Loucy (cell line): Measurements from ENCODE around the gene SCG2.

ENCODE experiments used
- H2AFZ ChIP-seq: fragments of 200-600 bp; sonication (generic); 2 replicates; pipeline ENCODE4 v1.6.0; 2016; ENCODE audit warnings: antibody characterized with exemption, mild to moderate bottlenecking, low read length, moderate library complexity
- H3F3A ChIP-seq: fragments of 200-600 bp; 2 replicates; pipeline ENCODE4 v1.6.0; 2016; ENCODE audit warnings: antibody characterized with exemption, low read depth, mild to moderate bottlenecking
- H3K27me3 ChIP-seq: fragments of 200-600 bp; sonication (generic); 2 replicates; pipeline ENCODE4 v1.6.1; 2014; ENCODE audit warnings: low read length, mild to moderate bottlenecking; ENCODE audit not compliant: insufficient read depth, poor library complexity, severe bottlenecking
- H3K36me3 ChIP-seq: fragments of 200-600 bp; sonication (generic); 2 replicates; pipeline ENCODE4 v1.6.1; 2016; ENCODE audit warnings: low read length; ENCODE audit not compliant: insufficient read depth
- H3K4me1 ChIP-seq: fragments of 200-600 bp; sonication (generic); 2 replicates; pipeline ENCODE4 v1.5.1; 2014; ENCODE audit warnings: low read length, mild to moderate bottlenecking; ENCODE audit not compliant: insufficient read depth, poor library complexity, severe bottlenecking
- H3K4me2 ChIP-seq: fragments of 200-600 bp; sonication (generic); 2 replicates; pipeline ENCODE4 v1.6.0; 2014; ENCODE audit warnings: antibody characterized with exemption, low read length, low read depth, mild to moderate bottlenecking; ENCODE audit not compliant: poor library complexity, severe bottlenecking
- H3K4me3 ChIP-seq: fragments of 200-600 bp; sonication (generic); 2 replicates; pipeline ENCODE4 v1.5.1; 2014; ENCODE audit warnings: low read length, mild to moderate bottlenecking, mixed read lengths; ENCODE audit not compliant: poor library complexity, severe bottlenecking
- H3K79me2 ChIP-seq: fragments of 200-600 bp; sonication (generic); 2 replicates; pipeline ENCODE4 v1.6.1; 2014; ENCODE audit warnings: low read length; ENCODE audit not compliant: insufficient read depth
- H3K9ac ChIP-seq: fragments of 200-600 bp; sonication (generic); 2 replicates; pipeline ENCODE4 v1.6.0; 2014; ENCODE audit warnings: mild to moderate bottlenecking, low read depth, low read length, moderate library complexity; ENCODE audit not compliant: poor library complexity, severe bottlenecking
- H3K9me2 ChIP-seq: fragments of 200-600 bp; sonication (generic); replicated peaks from 2 replicates; pipeline ENCODE4 v1.6.1; 2016; ENCODE audit warnings: low read depth, low read length, mixed read lengths
- H3K9me3 ChIP-seq: fragments of 200-600 bp; sonication (generic); 2 replicates; pipeline ENCODE4 v1.6.1; 2014; ENCODE audit warnings: mild to moderate bottlenecking, antibody characterized with exemption, low read length, low read depth; ENCODE audit not compliant: insufficient read depth
- H4K20me1 ChIP-seq: fragments of 200-600 bp; sonication (generic); 2 replicates; pipeline ENCODE4 v1.6.0; 2014; ENCODE audit warnings: antibody characterized with exemption, low read length, mild to moderate bottlenecking; ENCODE audit not compliant: insufficient read depth, poor library complexity, severe bottlenecking
- CTCF ChIP-seq: fragments of 200-600 bp; sonication (generic); conservative IDR thresholded peaks from 2 replicates; pipeline ENCODE4 v1.5.1; 2014; ENCODE audit warnings: mild to moderate bottlenecking, antibody characterized with exemption, low read length
- EZH2phosphoT487 ChIP-seq: fragments of 200-600 bp; IDR thresholded peaks from 2 replicates; pipeline ENCODE4 v1.6.1; 2018; ENCODE audit warnings: antibody characterized with exemption, mild to moderate bottlenecking, moderate library complexity, borderline replicate concordance

SCG2 gene

GRCh38 chr2:223619486-223620129 is 17.4 kb upstream of the SCG2 start:
- H3K36me3 ChIP-seq, result no peaks in the 10 kb centered on the region
- H3K4me1 ChIP-seq, result no peaks in the 10 kb centered on the region
- H3K27me3 ChIP-seq, result no peaks in the 10 kb centered on the region
- H3F3A ChIP-seq, result no peaks in the 10 kb centered on the region
- no peak overlapping the region for H3K9ac ChIP-seq
- H3K4me3 ChIP-seq, result no peak overlapping the region
- TF ChIP-seq EZH2phosphoT487 (no peak), CTCF (no peak)
- H2AFZ ChIP-seq, result no peak overlapping the region
- no peak overlapping the region for H3K4me2 ChIP-seq
- no peaks in the 10 kb centered on the region for H3K9me3 ChIP-seq
- H3K79me2 ChIP-seq, result no peaks in the 10 kb centered on the region
- no peaks in the 10 kb centered on the region for H4K20me1 ChIP-seq
- H3K9me2 ChIP-seq, result no peaks in the 10 kb centered on the region

GRCh38 chr2:223618172-223619035 is 16.2 kb upstream of the SCG2 start:
- Histone ChIP-seq H4K20me1 (no peaks in the 10 kb centered on the region), H3K79me2 (no peaks in the 10 kb centered on the region), H3K4me2 (no peak overlapping the region), H3F3A (no peaks in the 10 kb centered on the region), H3K9ac (no peak overlapping the region), H3K9me2 (no peaks in the 10 kb centered on the region), H3K4me3 (no peak overlapping the region), H3K27me3 (no peaks in the 10 kb centered on the region), H3K4me1 (no peaks in the 10 kb centered on the region), H3K36me3 (no peaks in the 10 kb centered on the region), H2AFZ (no peak overlapping the region), H3K9me3 (no peaks in the 10 kb centered on the region)
- TF ChIP-seq CTCF (peak; percentile 56), EZH2phosphoT487 (no peak)

GRCh38 chr2:223614534-223614933 is 12.4 kb upstream of the SCG2 start:
- H3K79me2 ChIP-seq, result no peaks in the 10 kb centered on the region
- no peaks in the 10 kb centered on the region for H3K36me3 ChIP-seq
- H3K9me2 ChIP-seq, result no peaks in the 10 kb centered on the region
- H3K9me3 ChIP-seq, result no peaks in the 10 kb centered on the region
- H3K4me2 ChIP-seq, result no peak overlapping the region
- no peak overlapping the region for H3K4me3 ChIP-seq
- H3K9ac ChIP-seq, result no peak overlapping the region
- H2AFZ ChIP-seq, result no peak overlapping the region
- no peaks in the 10 kb centered on the region for H3K4me1 ChIP-seq
- H3F3A ChIP-seq, result no peaks in the 10 kb centered on the region
- no peaks in the 10 kb centered on the region for H4K20me1 ChIP-seq
- H3K27me3 ChIP-seq, result no peaks in the 10 kb centered on the region
- no peak for TF ChIP-seq CTCF
- no peak for TF ChIP-seq EZH2phosphoT487
